NCI-H1048 (cell line): ENCODE measurements around the gene MACIR.
"Not testable (repeated sequence)": the region's sequence is repeated elsewhere in the genome, so short reads cannot be mapped to it uniquely, and the experiment has no call there.

Source experiments
- DNase-seq: peaks from one replicate; lab custom pipeline; 2025; lab: John Stamatoyannopoulos, UW

The MACIR gene

GRCh38 chr5:103258368-103258956 is at the start of gene MACIR:
MACIR (plus strand) TSS chr5:103258763; CDS start chr5:103275920, 17,157 bp downstream.
- DNase-seq, result peak; percentile 94

GRCh38 chr5:103209065-103209464 is 49.5 kb upstream of the MACIR start:
- no peak for DNase-seq

- no peak for DNase-seq
These were observed 47.6 kb upstream of the MACIR start for GRCh38 chr5:103210952-103211351.

GRCh38 chr5:103211576-103212561 is 46.7 kb upstream of the MACIR start:
- DNase-seq, result no peak

GRCh38 chr5:103216137-103216536 is 42.4 kb upstream of the MACIR start:
- no peak for DNase-seq

GRCh38 chr5:103216697-103217096 is 41.9 kb upstream of the MACIR start:
- DNase-seq, result no peak

- no peak for DNase-seq
These were observed 41.5 kb upstream of the MACIR start for GRCh38 chr5:103217101-103217500.

- no peak for DNase-seq
These were observed 40.4 kb upstream of the MACIR start for GRCh38 chr5:103218164-103218563.

- DNase-seq, result not testable (repeated sequence)
These were observed 39.5 kb upstream of the MACIR start for GRCh38 chr5:103219074-103219473.

GRCh38 chr5:103223031-103223955 is 35.3 kb upstream of the MACIR start:
- DNase-seq, result no peak

- DNase-seq, result peak; percentile 34
These were observed 34.3 kb upstream of the MACIR start for GRCh38 chr5:103224118-103224893.

GRCh38 chr5:103224894-103225246 is 33.7 kb upstream of the MACIR start:
- no peak for DNase-seq

GRCh38 chr5:103228061-103228460 is 30.5 kb upstream of the MACIR start:
- DNase-seq, result no peak

GRCh38 chr5:103228588-103228987 is 30.0 kb upstream of the MACIR start:
- DNase-seq, result no peak

GRCh38 chr5:103232393-103232999 is 26.1 kb upstream of the MACIR start:
- peak; percentile 38 for DNase-seq

- no peak for DNase-seq
These were observed 24.2 kb upstream of the MACIR start for GRCh38 chr5:103234239-103234975.

- DNase-seq, result no peak
These were observed 22.7 kb upstream of the MACIR start for GRCh38 chr5:103235891-103236290.

- DNase-seq, result no peak
These were observed 20.8 kb upstream of the MACIR start for GRCh38 chr5:103237778-103238177.

GRCh38 chr5:103243665-103244064 is 14.9 kb upstream of the MACIR start:
- no peak for DNase-seq

- DNase-seq, result no peak
These were observed 14.2 kb upstream of the MACIR start for GRCh38 chr5:103244398-103244797.
